ENCODE measurements around the gene ANKRD1.
"Not testable (repeated sequence)": the region's sequence is repeated elsewhere in the genome, so short reads cannot be mapped to it uniquely, and the experiment has no call there.

Gene ANKRD1

DNA sequence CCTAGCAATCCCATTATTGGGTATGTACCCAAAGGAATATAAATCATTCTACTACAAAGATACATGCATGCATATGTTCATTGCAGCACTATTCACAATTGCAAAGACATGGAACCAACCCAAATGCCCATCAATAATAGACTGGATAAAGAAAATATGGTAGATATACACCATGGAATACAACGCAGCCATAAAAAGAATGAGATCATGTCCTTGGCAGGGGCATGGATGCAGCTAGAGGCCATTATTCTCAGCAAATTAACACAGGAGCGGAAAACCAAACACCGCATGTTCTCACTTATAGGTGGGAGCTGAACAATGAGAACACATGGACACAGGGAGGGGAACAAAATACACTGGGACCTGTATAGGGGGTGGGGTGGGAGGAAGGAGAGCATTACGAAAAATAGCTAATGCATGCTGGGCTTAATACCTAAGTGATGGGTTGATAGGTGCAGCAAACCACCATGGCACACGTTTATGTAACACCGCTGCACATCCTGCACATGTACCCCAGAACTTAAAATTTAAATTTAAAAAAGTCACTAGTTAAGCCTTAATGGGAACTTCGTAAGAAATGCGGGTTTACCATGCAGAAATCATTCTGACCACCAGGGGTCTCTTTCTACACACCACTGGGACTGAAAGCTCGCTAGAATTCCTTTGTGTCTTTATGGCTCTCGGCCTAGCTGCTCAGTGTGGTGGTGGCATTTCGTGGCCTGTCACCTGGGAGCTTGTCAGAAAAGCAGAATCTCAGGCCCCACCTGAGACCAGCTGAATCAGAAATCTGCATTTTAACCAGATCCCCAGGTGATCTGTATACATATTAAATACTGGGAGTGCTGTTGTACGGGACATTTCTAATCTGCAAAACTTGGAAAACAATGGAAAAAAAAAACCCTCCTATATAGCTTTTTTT is 9.5 kb downstream of the ANKRD1 start:
- DNase-seq, result peak; percentile 50

DNA sequence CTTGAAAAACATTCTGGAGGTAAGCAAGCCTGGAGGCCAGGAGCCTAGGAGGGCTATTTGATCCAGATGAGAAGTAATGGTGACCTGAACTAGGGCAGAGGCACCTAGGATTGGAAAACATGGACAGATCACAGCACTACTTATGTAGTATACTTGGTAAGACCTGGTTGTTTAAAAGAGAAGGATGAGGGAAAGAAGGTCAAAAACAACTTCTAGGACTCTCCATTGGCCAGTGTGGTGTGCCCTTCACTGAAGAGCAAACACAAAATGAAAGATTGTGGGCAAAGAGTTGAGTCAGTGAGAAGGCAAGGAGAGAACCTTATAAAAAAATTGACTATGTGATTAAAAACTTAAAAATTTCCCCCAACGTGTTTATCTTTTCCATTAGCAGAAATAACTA is 14.3 kb downstream of the ANKRD1 start:
- DNase-seq, result no peak

DNA sequence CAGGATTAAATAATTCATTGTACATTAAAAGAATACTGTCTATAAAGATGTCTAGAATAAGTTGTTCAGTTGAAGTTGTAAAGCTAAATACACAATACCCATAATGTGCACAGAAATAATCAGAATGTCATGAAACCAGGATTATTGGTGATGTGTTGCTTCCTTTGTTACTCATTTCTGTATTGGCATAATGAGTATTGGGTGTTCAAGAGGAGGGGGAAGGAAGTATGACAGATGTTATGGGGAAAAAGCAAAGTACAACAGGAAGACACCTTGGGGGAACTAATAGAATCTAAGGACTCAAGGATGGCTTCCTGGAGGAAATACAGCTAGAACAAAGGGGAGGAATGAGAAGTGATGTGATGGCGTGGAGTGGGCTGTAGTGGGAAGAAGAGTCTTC is 15.0 kb downstream of the ANKRD1 start:
- DNase-seq, result no peak

DNA sequence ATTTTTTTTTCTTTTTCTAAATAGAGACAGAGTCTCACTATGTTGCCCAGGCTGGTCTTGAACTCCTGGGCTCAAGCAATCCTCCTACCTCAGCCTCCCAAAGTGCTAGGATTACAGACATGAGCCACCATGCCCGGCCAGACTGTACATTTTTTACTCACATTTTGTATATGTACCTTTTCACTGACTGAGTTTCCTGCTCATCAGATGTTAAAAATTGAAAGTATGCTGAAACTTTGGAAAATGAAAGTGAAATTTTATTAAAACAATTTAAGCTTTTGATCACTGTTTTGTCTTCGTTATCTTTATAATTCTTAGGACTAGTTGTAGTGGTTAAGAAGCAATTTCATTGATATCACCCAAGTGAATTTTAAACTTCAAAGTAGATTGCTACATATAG is 24.0 kb downstream of the ANKRD1 start:
- DNase-seq, result not testable (repeated sequence)

DNA sequence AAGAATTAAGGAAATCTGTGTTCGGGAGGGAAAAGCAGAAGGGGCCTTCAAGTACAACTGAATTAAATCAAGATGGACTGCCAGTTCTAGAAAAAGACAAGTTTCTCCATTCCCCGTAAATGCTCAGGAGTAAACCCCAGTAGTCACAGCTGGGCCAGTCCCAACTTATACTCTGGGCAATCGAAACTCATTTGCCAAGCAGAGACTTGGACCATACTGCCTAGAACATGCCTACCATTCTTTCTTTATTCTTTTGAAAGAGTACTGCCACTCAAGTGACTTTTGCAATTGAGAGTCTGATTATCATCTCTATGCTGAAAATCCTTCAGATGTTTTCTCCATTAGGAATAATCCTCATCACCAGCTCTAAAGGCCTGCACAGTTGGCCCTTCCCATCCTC is 27.7 kb downstream of the ANKRD1 start:
- no peak for DNase-seq

DNA sequence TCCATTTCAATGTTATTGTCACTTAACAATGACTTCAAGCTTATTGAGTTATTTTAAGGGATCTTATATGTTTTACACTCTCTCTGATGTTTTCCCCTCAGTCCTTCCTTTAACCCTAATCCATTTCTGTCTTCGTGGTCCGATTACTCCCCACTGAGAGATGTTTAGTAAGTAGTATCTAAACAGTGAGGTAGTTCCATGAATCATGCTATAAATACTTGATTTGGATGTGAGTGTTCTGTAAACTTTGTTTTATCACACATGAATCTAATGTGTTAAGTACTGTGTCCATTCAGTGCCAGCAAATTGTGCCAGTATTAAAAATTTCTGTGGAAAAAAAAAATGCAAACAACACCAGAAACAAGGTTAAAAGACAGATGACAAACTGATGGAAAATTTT is 30.5 kb downstream of the ANKRD1 start:
- DNase-seq, result no peak

DNA sequence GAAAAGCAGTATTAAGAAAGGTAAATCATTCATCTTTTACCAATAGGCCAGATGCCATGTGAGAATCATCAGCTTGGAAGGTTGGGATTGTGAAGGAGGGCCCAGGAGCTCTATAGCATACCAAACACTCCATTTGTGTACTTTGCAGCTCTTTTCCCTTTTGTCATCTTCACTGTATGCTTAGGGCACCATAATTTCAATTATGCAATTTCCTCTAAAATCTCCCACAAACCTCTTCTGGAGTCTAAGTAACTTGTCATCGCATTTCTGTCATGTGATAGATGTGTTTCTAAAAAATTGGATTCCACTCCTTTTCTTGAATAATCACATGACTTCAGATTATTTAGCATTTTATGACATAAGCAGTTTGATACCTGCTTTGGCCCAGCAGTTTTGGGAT is 31.3 kb downstream of the ANKRD1 start:
- no peak for DNase-seq

DNA sequence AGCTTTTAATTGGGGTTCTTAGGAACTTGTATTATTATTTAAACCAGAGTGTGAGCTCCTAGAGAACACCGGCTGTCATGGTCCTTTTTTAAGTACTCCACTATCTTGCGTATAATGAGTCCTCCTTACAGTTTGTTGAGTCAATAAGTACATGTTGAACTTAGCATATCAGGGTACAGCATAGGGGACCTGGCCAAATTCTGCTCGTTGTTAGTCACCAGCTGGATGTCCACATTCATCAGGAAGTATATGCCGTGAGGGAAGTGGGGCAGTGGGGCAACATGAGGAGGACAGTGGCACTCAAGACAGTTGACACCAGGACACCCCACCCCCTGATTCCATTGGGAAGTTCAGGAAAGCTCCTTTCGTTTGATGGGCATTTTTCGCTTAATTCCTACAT is 32.5 kb downstream of the ANKRD1 start:
- DNase-seq, result no peak

DNA sequence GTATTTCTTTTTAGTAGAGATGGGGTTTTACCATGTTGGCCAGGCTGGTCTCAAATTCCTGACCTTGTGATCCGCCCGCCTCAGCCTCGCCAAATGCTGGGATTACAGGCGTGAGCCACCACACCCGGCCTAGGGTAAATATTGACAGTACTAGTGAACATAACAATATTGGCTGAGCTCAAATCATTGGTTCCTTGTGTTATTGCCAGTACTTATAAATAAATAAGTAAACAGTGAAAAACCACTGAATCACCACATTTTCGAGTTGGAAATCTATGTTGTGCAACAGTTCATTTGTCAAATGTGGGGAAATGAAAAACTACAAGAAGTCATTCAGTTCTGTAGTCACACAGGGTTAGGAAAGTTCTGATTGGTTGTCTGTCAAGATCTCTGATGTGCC is 33.3 kb downstream of the ANKRD1 start:
- DNase-seq, result no peak

DNA sequence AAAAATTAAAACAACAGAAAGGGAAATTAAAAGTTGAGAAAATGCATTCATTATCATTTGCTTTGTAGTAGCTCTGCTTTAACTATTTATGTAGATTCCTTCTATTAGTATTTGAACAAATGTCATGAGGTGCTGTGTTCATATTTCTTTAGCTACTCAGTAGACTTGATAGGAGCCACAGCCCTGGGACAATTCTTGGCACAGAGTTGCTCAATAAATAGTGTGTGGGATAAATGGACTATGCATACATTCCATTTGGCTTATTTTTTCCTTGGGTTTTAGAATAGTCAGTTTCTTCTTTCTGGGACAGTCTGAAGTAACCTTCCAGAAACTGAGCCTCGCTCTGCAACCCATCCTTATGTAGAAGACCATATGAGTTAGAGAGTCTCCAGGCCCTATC is 35.7 kb downstream of the ANKRD1 start:
- DNase-seq, result no peak

DNA sequence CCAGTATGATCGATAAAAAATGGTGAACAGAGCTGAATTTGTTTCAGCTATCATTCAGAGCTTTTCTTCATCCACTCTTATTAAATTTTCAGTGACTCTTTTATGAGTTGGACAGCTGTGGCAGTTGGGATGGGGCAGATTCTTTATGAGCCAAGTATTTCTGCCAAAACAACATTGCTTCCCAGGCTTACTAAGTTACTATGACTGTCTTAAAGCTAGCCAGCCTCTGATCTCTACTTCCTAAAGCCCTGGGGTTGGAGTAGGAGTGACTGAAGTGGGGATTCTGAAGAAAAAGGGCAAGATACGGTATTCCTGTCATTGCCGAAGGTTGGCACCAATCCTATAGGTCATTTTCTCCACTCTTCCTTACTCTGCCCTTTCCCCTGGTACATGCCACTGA is 36.5 kb downstream of the ANKRD1 start:
- no peak for DNase-seq

DNA sequence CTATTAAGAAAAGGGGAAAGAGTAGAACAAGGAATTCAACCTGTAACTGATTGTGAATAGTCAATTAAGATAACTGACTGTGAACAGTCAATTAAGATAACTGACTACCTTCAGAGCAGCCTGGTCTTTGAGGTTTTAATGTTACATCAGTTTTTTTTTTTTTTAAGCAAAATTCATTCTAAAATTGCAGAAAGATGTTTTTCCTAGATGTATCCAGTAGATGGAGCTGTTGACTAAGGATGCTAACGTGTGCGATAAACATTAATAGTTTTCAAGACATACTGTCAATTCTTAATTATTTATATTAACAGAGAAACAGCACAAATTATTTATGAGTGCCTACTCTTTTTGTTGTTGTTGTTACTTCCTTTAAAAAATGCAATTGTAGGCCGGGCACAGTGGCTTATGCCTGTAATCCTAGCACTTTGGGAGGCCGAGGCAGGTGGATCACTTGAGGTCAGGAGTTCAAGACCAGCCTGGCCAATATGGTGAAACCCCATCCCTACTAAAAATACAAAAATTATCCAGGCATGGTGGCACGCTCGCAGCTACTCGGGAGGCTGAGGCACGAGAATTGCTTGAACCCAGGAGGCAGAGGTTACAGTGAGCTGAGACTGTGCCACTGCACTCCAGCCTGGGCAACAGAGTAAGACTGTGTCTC is 40.7 kb downstream of the ANKRD1 start:
- DNase-seq, result peak; percentile 12

DNA sequence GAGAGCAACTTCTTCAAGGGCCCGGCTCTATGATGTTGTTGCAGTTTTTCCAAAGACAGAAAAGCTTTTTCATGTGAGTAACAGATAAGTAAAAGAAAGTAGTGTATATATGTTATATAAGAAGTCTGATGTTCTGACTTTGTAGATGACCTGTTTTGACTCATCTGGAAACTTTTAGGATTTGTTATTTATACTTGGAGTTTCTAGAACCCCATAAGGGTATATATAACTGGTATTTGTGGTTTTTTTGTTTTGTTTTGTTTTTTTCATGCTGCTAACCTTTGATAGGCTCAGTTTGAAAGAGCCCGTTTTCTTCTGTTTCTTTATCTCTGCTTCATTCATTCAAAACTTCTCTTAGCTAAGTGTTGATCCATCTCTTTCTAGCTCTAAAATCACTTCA is 41.8 kb downstream of the ANKRD1 start:
- no peak for DNase-seq

DNA sequence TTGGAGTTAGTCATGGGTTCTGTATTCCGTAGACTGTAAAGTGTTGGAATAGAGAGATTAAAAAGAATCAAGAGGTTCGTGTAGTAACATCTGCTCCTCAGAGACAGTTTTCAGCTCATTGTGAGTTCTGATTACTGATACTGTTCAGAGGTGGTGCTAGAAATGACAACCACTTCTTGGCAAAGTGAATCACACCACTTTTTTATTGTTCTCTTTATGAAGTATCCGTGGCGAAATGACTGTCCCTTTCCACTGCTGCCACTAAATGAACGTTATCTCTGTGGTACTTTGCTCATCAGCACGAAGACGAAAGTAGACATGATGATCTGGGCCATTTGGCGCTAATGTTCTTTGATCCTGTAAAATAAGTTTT is 48.3 kb downstream of the ANKRD1 start:
- no peak for DNase-seq

DNA sequence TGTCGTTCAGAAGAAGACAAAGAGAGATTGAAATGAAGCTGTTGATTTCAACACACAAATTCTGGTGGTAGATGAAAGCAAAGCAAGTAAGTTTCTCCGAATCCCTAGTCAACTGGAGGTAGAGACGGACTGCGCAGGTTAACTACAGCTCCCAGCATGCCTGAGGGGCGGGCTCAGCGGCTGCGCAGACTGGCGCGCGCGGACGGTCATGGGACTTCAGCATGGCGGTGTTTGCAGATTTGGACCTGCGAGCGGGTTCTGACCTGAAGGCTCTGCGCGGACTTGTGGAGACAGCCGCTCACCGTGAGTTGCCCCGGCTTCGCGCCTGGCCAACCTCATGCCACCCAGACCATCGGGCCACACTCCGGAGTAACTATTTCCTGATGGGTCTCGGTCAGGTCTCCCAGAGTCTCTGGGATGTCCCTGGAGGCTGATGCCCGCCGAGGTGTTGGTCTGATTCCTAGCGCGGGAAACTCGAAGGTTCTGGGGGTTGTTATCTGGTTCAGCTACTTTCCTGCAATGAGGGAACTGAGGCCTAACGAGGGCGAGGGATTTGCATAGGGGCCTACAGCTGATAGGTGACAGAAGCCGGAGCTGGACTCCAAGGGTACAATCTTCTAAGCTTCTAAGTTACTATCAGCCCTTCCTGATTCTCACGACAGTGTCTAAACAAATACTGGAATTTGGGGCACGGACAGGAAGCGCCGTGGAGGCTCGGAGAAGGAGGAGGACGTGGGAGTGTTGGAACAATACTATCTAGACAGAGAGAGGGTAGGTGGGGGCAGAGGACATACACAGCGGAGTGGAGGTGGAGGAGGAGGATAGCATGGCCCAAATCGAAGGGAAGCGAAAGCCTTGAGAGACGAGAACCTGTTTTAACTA is 48.9 kb downstream of the ANKRD1 start, which contains the start of gene RPP30:
Gene RPP30 (plus strand): TSS at position 209 of the 882 bp plus-strand sequence. CDS start 13 bp downstream, at position 222.
- DNase-seq, result peak; percentile 39

DNA sequence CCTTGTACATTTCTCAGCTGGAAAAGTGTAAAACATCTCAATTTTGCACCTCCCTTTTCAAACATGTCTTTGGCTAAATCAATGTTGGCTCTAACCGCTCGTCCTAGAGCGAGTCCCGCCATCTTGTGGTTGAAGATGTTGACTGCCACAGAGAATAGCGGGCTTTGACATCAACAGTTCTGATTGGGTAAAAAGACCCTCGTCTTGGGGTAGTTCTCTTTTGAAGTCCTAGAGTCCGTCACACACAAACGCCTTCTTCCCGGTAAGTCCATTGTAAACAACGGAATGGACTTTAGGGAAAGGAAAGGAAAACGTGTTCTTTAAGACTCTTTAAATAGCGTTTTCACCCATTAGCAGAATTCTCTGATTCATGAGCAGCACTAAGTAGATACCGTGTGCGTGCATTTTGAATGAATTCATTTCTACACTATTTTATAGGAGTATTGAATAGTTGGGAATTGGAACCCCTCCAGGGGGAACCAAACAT is 49.6 kb downstream of the ANKRD1 start:
- no peak for DNase-seq

DNA sequence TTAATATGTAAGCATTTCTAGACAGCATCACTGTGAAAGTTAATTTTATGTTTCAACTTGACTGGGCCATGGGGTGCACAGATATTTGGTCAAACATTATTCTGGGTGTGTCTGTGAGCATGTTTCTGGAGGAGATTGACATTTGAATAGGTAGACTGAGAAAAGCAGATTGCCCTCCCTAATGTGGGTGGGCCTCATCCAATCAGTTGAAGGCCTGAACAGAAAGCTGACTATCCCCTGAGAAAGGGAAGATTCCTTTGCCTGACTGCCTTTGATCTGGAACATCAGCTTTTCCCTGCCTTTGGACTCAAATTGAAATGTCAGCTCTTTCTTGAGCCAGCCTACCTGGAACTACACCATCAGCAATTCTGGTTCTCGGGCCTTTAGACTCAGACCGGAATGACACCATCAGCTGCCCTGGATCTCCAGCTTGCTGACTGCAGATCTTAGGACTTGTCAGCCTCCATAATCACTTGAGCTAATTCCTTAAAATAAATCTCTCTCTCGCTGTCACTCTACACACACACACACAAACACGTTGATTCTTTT is 54.8 kb downstream of the ANKRD1 start:
- DNase-seq, result no peak

DNA sequence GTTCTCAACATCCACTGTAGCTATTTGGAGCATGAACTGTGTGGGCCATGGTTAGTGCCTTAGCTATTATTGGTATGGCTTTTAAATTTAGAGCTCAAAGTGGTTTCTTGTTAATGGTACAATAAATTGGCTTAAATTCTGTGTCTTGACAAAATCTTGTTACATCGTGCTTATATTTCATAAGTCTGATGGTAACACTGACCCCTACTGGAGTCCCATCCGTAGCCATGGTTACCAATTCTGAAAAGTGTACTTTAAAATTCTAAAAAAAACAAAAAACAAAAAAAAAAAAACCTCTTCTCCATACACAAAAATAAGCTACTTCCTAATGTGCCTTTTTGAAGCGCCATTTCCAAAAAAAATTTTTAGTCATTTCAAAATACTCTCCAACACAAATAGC is 55.5 kb downstream of the ANKRD1 start:
- no peak for DNase-seq

DNA sequence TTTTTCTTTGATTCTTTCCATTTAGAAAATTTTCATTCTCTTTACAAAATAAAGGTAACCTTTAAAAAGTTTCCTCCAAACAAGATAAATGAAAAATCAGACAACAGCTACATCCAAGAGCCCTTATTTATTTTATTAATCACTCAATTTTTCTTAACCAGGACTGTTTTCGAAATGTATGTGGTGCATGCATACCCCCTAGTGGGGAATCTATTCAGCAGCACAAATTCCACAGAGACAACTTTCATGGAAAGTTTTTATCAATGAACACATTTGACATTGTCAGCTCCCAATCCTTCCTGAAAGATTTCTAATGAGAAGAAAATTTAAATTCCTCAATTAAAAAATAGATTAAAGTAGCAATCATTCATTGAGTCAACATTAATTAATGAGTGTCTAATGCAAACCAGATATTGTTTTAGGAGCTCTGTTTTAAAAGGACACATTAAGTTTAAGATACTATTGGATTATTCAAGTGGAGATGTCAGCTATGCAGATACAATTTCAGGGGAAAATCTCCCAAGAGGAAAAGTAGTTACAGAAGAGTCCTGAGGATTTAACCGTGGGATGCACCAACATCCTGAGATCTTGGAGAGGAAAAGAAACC is 57.9 kb downstream of the ANKRD1 start:
- no peak for DNase-seq
